Activated naive CD4-positive, alpha-beta T cell treated with anti-CD3 and anti-CD28 coated beads, Interleukin-2, amount 50 U/mL, for 24 hours (primary cell): Measurements from ENCODE around the gene RTL1.

Experiments
- H3K27ac Mint-ChIP-seq: one replicate; pipeline ENCODE4 v1.8.0; 2021; ENCODE audit warnings: mild to moderate bottlenecking, mixed read lengths
- H3K27me3 Mint-ChIP-seq: one replicate; pipeline ENCODE4 v1.8.0; 2021; ENCODE audit warnings: mixed read lengths
- H3K36me3 Mint-ChIP-seq: one replicate; pipeline ENCODE4 v1.8.0; 2021; ENCODE audit warnings: mixed read lengths
- H3K4me1 Mint-ChIP-seq: one replicate; pipeline ENCODE4 v1.8.0; 2021; ENCODE audit warnings: mixed read lengths
- H3K4me3 Mint-ChIP-seq: one replicate; pipeline ENCODE4 v1.8.0; 2021; ENCODE audit warnings: mild to moderate bottlenecking, mixed read lengths
- H3K9me3 Mint-ChIP-seq: one replicate; pipeline ENCODE4 v1.8.0; 2021; ENCODE audit warnings: mixed read lengths

The RTL1 gene

GRCh38 chr14:100838493-100839314 lies 64.8 kb downstream of the RTL1 start:
- Mint-ChIP-seq H3K27me3 (no peaks in the 10 kb centered on the region), H3K36me3 (no peaks in the 10 kb centered on the region), H3K27ac (peak overlapping the region; percentile 56), H3K4me3 (no peak overlapping the region), H3K4me1 (no peaks in the 10 kb centered on the region), H3K9me3 (no peaks in the 10 kb centered on the region)

GRCh38 chr14:100837805-100838350 lies 65.6 kb downstream of the RTL1 start:
- Mint-ChIP-seq H3K4me3 (no peak overlapping the region), H3K27me3 (no peaks in the 10 kb centered on the region)

GRCh38 chr14:100836941-100837804 lies 66.3 kb downstream of the RTL1 start:
- Mint-ChIP-seq H3K36me3 (no peaks in the 10 kb centered on the region), H3K4me3 (no peak overlapping the region), H3K27me3 (no peaks in the 10 kb centered on the region), H3K9me3 (no peaks in the 10 kb centered on the region), H3K4me1 (no peaks in the 10 kb centered on the region), H3K27ac (no peak overlapping the region)

More at GRCh38 chr14:100837805-100838350, 65.6 kb downstream of the RTL1 start:
- Mint-ChIP-seq H3K36me3 (no peaks in the 10 kb centered on the region), H3K4me1 (no peaks in the 10 kb centered on the region), H3K27ac (no peak overlapping the region), H3K9me3 (no peaks in the 10 kb centered on the region)

- Mint-ChIP-seq H3K27ac (no peak overlapping the region), H3K4me3 (no peak overlapping the region), H3K9me3 (no peaks in the 10 kb centered on the region), H3K27me3 (peaks cover 2% of the 10 kb centered on the region), H3K4me1 (no peaks in the 10 kb centered on the region), H3K36me3 (no peaks in the 10 kb centered on the region)
Measured at GRCh38 chr14:100836311-100836805, 67.2 kb downstream of the RTL1 start.

GRCh38 chr14:100835548-100836310 lies 67.8 kb downstream of the RTL1 start:
- H3K9me3 Mint-ChIP-seq = no peaks in the 10 kb centered on the region
- H3K36me3 Mint-ChIP-seq = no peaks in the 10 kb centered on the region
- no peaks in the 10 kb centered on the region for H3K4me1 Mint-ChIP-seq
- H3K4me3 Mint-ChIP-seq = no peak overlapping the region
- H3K27ac Mint-ChIP-seq = no peak overlapping the region
- peaks cover 2% of the 10 kb centered on the region for H3K27me3 Mint-ChIP-seq

GRCh38 chr14:100834794-100835547 lies 68.6 kb downstream of the RTL1 start:
- Mint-ChIP-seq H3K27me3 (peaks cover 2% of the 10 kb centered on the region), H3K9me3 (no peaks in the 10 kb centered on the region), H3K36me3 (no peaks in the 10 kb centered on the region), H3K4me3 (no peak overlapping the region), H3K4me1 (no peaks in the 10 kb centered on the region), H3K27ac (no peak overlapping the region)

- Mint-ChIP-seq H3K4me1 (no peaks in the 10 kb centered on the region), H3K9me3 (no peaks in the 10 kb centered on the region), H3K27me3 (peaks cover 7% of the 10 kb centered on the region), H3K4me3 (no peak overlapping the region), H3K27ac (no peak overlapping the region), H3K36me3 (no peaks in the 10 kb centered on the region)
Measured at GRCh38 chr14:100834082-100834793, 69.3 kb downstream of the RTL1 start.

- no peak overlapping the region for H3K27ac Mint-ChIP-seq
- no peak overlapping the region for H3K4me3 Mint-ChIP-seq
- H3K9me3 Mint-ChIP-seq = no peaks in the 10 kb centered on the region
- H3K4me1 Mint-ChIP-seq = no peaks in the 10 kb centered on the region
- H3K36me3 Mint-ChIP-seq = peaks cover 2% of the 10 kb centered on the region
- H3K27me3 Mint-ChIP-seq = peaks cover 9% of the 10 kb centered on the region
Measured at GRCh38 chr14:100832311-100832960, 71.1 kb downstream of the RTL1 start.

- Mint-ChIP-seq H3K4me3 (no peak overlapping the region), H3K27me3 (peaks cover 11% of the 10 kb centered on the region), H3K27ac (no peak overlapping the region), H3K4me1 (no peaks in the 10 kb centered on the region), H3K36me3 (peaks cover 4% of the 10 kb centered on the region), H3K9me3 (no peaks in the 10 kb centered on the region)
Measured at GRCh38 chr14:100830681-100831080, 72.8 kb downstream of the RTL1 start.
